HK-2 (cell line): ENCODE measurements around the gene RGL1.
A peak's percentile ranks its signal among the peaks of the same experiment; 100 is the strongest.
"Not testable (repeated sequence)": the region's sequence is repeated elsewhere in the genome, so short reads cannot be mapped to it uniquely, and the experiment has no call there.

ENCODE experiments used
- DNase-seq: peaks from one replicate; pipeline ENCODE4 v3.0.0-alpha.2; 2018; ENCODE audit not compliant: unreplicated experiment

RGL1 gene

DNA sequence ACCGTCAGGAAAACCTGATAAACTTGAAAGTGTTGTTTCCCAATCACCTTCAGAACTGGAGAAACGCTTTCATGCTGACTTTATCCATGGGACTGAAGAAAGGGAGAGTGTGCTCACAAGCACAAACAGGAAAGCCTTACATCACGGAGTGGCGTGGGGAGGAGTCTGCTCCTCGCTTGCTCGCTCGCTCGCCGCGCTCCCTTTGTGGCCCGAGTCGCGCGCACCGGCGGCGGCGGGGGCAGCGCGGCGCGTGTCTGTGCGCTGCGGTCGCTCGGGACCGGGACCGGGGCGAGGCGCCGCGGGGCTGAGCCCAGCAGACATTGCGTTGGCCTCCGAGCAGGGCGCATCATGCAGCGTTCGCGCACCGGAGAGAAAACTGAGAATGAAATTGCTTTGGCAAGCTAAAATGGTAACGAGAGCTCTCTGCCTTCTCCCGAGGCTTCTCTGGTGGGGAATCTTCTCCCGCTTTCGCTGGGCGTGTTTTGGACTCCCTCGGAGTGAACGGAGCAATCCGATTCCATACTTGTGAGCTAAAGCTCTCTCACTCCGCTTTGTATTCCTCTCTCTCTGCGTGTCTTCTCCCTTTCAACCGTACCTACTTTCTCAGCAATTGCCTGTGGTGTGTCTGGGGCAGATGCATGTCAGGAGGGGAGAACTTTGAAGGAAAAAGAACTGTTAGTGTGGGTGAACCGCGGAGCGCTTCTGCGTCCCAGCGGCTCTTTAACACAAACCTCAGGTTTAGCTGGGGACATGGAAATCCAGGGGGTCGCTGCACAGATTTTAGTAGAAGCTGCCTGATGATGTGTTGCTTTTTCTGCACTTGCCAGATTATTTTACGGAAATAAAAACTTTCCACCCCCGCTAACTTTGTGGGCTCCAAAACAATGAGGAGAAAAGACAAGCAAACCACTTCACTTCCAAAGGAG is at the start of gene RGL1:
Gene RGL1, plus strand, starts transcription at position 205 of the 926 bp plus-strand sequence. Its CDS starts 178 bp downstream, at position 383.
- peak; percentile 24 for DNase-seq

DNA sequence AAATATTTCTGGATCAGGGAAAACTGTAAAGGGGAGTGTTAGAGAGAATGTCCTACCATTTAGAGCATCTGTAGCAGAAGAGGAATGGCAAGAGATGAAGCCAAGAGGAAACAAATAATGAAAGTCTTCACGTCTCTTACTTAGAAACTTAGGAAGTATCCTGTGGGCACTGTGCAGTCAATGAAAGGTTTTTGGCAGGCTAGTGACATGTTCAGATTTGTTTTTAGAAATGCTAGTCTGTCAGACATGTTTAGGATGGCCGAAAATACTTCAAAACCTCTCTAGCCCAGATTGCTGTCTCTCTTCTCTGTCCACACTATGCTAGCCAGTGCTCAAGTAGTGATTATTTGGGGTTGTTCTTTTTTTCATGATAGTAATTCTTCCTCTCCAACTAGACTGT is 48.6 kb upstream of the RGL1 start:
- no peak for DNase-seq

DNA sequence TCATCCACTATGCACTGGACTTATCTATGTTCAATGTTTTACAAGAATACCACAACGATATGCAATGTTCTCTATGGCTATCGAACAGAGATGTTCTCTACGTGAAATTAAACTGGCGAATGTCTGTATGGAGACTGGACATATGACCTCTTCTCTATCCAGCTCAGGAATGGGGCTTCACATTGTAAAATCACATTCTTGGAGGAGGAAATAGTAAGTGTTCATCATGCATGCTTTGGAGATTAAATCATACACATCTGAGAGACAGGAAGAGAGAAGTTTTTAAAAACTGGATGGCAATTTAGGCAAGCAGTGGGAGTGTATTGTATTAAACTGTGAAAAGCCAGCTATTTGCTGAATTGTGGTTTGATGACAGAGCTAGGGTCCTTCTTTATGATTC is 47.9 kb upstream of the RGL1 start:
- no peak for DNase-seq

GRCh38 chr1:183758913-183759312 is 46.0 kb upstream of the RGL1 start:
- DNase-seq = no peak

DNA sequence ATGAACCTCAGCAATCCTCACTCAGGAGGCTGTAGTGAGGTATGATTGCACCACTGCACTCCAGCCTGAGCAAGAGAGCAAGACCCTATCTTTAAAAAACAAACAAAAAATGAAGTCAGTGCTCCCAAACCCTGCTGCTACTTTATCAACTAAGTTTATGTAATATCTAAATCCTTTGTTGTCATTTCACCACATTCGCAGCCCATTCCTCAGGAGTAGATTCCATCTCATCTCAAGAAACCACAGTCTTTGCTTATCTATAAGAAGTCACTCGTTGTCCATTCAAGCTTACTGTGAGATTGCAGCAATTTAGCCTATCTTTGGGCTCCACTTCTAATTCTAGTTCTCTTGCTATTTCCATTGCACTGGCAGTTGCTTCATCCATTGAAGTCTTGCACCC is 44.3 kb upstream of the RGL1 start:
- no peak for DNase-seq

DNA sequence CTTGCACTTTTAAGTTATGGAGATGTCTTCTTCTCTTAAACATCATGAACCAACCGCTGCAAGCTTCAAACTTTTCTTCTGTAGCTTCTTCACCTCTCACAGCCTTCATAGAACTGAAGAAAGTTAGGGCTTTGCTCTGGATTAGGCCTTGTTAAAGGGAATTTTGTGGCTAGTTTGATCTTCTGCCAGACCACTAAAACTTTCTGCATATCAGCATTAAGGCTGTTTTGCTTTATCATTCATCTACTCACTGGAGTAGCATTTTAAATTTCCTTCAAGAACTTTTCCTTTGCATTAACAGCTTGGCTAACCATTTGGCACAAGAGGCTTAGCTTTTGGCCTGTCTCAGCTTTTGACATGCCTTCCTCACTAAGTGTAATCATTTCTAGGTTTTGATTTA is 43.0 kb upstream of the RGL1 start:
- DNase-seq = no peak

- not testable (repeated sequence) for DNase-seq
Observed at GRCh38 chr1:183762856-183763255, 42.1 kb upstream of the RGL1 start.

- no peak for DNase-seq
Observed at GRCh38 chr1:183764981-183765380, 39.9 kb upstream of the RGL1 start.

DNA sequence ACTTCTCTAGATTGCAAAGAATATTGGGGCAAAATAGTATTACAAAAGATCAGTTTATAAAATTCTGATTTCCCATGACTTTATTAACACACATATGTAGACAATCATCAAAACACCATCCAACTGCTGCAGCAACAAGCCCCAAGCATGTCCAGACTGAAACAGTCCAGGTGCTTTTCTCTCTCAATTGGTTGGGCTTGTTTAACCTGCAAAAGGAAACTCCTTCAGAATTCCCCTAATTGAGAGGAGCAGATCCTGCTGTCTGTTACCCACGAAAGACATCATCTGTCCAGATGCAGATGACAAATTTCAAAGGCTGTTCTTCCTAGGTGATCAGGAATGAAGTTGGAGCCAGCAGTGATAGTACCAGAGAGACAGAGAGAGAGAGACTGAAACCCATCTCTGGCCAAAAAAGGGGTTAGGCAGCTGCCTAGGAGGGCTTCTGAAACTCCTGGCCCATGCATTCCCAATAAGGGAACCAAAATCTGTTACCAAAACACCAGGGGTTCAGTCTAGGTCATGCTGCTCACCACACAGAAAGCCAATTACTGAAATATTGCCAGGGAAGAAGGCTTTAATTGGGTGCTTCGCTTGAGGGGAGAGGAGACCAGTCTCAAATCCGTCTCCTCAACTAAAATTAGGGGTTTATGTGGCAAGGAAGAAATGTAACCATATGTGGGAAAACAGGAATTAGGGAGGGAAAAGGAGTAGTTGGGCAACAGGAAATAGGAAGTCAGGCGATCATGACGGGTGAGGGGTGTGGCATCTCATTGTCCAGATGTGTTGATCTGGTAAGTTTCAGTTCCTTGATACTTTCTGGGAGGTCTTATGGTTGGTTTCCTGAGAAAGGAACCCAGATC is 34.7 kb upstream of the RGL1 start:
- DNase-seq = no peak

DNA sequence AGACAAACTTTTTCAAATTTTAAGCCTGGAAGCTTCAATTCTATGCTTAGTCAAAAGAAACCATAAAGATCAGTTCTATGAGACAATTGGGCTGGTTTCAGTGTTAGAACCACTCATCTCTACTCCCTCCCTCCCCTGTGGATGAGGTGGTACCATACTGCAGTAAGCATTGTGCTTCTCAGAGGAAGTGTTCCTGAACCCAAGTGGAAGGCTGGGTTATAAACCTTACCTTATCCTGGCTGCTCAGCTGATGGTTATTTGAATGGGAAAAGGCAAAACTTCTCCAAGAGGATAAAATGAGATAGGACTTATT is 34.1 kb upstream of the RGL1 start:
- DNase-seq = no peak

DNA sequence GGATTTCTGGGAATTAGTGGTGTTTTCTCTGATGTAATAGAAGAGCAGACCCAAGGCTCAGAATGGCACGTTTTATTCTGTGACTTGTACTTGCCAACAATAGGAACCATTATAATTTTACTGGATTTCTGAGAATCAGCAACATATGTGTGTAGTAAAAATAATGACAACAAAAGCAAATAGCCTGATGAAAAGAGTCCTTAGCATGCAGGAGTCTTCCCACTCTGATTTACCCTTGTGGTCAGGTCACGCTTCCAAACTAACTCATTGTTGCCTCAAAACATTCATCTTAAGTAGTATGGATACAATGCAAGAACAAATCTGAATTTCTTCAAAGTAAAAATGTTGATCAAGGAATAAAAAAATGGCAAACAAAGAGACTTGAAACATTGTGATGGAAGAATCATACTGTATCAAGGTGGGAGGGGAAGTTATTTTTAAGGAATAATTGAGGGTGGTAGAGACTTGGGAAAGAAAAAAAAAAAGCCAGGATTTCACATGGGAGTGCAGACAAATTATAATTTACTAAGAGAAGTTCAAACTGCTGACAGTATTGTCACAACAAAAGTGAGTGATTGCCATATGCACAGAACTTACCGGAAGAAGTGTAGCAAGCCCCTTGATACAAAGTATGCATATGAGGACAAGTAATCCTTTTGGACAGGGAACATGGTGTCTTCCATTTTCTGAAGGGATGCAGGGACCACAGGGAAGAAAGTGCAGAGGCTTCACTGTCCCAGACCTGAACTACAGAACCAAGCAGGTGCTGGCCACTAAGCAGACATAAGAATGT is 31.2 kb upstream of the RGL1 start:
- DNase-seq = no peak

DNA sequence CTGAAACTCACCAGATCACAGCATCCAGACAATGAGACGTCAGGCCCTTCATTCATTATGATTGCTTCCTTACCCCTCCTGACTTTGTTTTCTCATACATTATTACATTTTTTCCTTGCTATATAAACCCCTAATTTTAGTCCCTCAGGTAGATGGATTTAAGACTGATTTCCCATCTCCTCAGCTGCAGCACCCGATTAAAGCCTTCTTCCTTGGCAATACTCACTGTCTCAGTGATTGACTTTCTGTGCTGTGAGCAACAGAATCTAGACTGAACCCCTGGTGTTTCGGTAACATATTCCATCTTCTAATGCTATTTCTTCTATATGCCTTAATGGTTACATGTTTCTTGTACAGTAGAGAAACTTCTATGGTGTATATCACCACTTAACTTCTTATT is 30.0 kb upstream of the RGL1 start:
- DNase-seq = no peak

DNA sequence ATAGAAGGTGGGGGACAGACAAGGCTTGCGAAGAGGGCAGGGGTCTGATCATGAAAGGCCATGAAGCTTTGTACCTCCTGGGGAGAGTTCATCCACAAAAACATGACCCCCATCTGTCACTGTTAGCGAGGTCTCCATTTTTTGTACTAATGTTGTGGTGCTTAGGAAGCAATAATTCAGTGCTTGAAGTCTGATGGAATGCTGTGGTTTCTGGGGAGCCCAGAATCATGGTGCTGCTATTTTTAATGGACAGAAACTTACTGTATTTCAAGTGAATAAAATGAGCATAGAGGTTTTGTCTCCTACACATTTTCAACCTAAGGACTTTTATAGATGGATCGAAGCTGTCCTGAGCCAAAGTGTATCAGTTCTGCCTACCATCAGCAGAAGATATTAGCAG is 28.2 kb upstream of the RGL1 start:
- no peak for DNase-seq

DNA sequence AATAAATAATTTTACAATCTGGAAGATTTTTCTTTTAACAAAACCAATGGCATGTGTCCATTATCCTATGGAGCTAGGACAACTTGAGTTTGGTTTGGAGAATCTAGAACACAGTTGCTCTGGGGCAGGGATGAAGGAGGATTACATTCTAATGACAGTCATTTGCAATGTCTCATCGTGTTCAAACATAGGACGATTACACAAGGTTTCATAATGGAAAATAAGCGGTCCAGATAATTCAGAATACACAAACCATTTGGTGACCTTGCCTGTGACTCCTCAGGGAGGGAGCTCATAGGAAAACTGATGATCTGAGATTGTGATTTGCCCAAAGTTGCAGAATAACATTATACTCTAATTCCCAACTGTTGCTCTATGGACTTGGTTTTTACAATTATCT is 27.6 kb upstream of the RGL1 start:
- no peak for DNase-seq

GRCh38 chr1:183778045-183778444 is 26.9 kb upstream of the RGL1 start:
- no peak for DNase-seq

GRCh38 chr1:183778568-183779433 is 26.1 kb upstream of the RGL1 start:
- DNase-seq = no peak

DNA sequence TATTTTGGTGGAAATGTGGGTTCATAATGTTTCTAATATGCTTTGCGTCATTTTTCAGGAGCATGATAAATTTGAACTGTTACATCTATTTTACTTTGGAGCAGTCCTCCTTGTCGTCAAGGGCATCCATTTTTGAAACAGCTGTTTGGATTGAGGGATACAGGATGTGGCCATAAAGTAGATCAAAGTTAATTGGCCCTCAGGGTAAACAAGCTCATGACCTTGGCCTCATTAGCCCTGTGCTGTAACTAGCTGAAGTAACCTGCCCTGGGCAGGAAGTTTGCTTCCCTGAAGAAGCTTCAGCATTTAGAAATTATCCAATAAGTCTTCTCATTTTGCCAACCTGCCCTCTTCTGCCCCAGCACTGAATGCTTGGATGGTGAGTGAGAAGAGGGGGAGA is 24.8 kb upstream of the RGL1 start:
- no peak for DNase-seq

DNA sequence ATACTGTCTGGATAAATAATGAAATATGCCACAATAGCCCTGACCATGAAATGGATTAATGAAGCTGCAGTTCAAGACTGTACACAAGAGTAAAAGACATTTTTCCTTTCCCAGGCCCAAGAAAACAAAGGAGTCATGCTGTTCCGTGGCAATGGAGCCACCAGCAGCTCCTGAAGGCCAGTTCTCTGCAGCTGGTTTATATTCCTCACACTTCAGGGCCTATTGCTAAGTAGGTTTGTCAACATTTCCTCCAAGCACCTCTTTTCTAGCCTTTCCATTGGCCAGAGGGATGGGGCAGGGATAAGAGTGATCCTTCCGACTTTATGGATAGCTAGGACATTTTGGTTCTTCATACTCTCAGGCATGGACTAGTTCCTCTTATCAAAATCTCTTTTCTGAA is 24.2 kb upstream of the RGL1 start:
- DNase-seq = no peak

GRCh38 chr1:183783342-183783741 is 21.6 kb upstream of the RGL1 start:
- no peak for DNase-seq

DNA sequence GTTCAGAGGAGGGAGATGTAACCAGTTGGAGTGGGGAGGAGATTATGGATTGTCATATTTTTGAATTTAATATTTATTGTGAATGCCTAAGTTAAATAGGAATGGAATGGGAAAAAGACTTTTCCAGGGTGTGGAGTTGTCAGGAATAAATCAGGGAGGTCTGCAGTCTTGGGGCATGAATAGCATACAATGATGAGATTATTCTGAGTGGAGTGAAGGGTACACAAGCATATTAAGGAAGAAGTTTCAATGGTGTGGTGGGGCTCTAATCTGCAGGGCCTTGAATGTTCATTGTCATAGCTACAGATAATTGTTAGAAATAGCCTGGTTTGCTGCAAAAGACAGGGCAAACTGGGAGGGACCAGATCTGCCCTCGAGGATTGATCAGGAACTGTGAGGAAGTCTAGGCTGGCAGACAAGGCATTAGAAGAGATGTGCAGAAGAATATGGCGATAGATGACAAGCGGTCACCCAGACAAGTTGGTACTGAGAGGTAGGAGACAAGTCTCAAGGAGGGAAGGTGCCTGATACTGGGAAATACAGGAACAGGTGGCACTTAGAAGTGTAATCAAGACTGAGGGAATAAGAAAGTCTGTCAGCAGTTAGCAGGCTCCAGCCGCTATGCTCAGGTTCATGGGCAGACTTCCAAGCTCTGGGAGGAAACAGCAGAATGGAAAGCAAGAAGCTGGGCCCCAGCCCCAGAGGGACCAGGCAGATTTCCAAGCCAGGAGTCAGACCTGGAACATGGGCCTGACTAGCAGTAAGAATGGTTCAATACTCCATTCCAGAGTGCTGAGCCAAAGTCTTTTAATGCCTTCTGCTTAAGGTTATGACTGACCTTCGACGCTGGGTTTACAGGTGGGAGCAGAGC is 20.9 kb upstream of the RGL1 start:
- no peak for DNase-seq
